DOHH2 (cell line): ENCODE data around the gene PTPRN2.

Source experiments
- H3F3A ChIP-seq: fragments of 200-600 bp; sonication (generic), shearing (Covaris generic); 2 replicates; pipeline ENCODE4 v1.6.0; 2016; ENCODE audit warnings: antibody characterized with exemption, mild to moderate bottlenecking; ENCODE audit not compliant: control insufficient read depth, insufficient read depth
- H3K27ac ChIP-seq: fragments of 200-600 bp; sonication (generic); 2 replicates; pipeline ENCODE4 v1.5.1; 2014; ENCODE audit warnings: low read depth, mild to moderate bottlenecking, low read length, moderate library complexity
- H3K27me3 ChIP-seq: fragments of 200-600 bp; sonication (generic); 2 replicates; pipeline ENCODE4 v1.6.1; 2014; ENCODE audit warnings: mild to moderate bottlenecking, low read length, mixed read lengths; ENCODE audit not compliant: control insufficient read depth
- H3K36me3 ChIP-seq: fragments of 200-600 bp; sonication (generic); 2 replicates; pipeline ENCODE4 v1.6.1; 2014; ENCODE audit warnings: mild to moderate bottlenecking, low read length, moderate library complexity, mixed read lengths; ENCODE audit not compliant: control insufficient read depth
- H3K4me1 ChIP-seq: fragments of 200-600 bp; sonication (generic); 2 replicates; pipeline ENCODE4 v1.6.1; 2014; ENCODE audit warnings: mild to moderate bottlenecking, low read length, mixed read lengths; ENCODE audit not compliant: control insufficient read depth
- H3K4me2 ChIP-seq: fragments of 200-600 bp; sonication (generic); 2 replicates; pipeline ENCODE4 v1.6.0; 2014; ENCODE audit warnings: mild to moderate bottlenecking, low read length, moderate library complexity
- H3K4me3 ChIP-seq: fragments of 200-600 bp; sonication (generic); 2 replicates; pipeline ENCODE4 v1.5.1; 2014; ENCODE audit warnings: mild to moderate bottlenecking, low read length, mixed read lengths
- H3K79me2 ChIP-seq: fragments of 200-600 bp; sonication (generic); 2 replicates; pipeline ENCODE4 v1.6.1; 2014; ENCODE audit warnings: mild to moderate bottlenecking, low read length, mixed read lengths; ENCODE audit not compliant: control insufficient read depth
- H3K9me2 ChIP-seq: fragments of 200-600 bp; sonication (generic); replicated peaks from 2 replicates; pipeline ENCODE4 v1.6.1; 2014; ENCODE audit warnings: mild to moderate bottlenecking, low read length, mixed read lengths; ENCODE audit not compliant: control insufficient read depth
- H3K9me3 ChIP-seq: fragments of 200-600 bp; sonication (generic); 2 replicates; pipeline ENCODE4 v1.6.1; 2014; ENCODE audit warnings: antibody characterized with exemption, low read length, mixed read lengths; ENCODE audit not compliant: control insufficient read depth, insufficient read depth
- H4K20me1 ChIP-seq: fragments of 200-600 bp; sonication (generic); 2 replicates; pipeline ENCODE4 v1.6.0; 2014; ENCODE audit warnings: low read depth, mild to moderate bottlenecking, antibody characterized with exemption, low read length, moderate library complexity; ENCODE audit not compliant: control insufficient read depth, insufficient read depth
- CTCF ChIP-seq: fragments of 200-600 bp; sonication (generic); IDR thresholded peaks from one replicate; pipeline ENCODE4 v1.5.1; 2014; ENCODE audit warnings: antibody characterized with exemption, mild to moderate bottlenecking, low read depth, low read length; ENCODE audit not compliant: poor library complexity, severe bottlenecking
- EZH2phosphoT487 ChIP-seq: fragments of 200-600 bp; sonication (generic); IDR thresholded peaks from 2 replicates; pipeline ENCODE4 v1.6.1; 2017; ENCODE audit warnings: borderline replicate concordance, mild to moderate bottlenecking, antibody characterized with exemption, low read length, moderate library complexity, mixed read lengths

Gene PTPRN2

DNA sequence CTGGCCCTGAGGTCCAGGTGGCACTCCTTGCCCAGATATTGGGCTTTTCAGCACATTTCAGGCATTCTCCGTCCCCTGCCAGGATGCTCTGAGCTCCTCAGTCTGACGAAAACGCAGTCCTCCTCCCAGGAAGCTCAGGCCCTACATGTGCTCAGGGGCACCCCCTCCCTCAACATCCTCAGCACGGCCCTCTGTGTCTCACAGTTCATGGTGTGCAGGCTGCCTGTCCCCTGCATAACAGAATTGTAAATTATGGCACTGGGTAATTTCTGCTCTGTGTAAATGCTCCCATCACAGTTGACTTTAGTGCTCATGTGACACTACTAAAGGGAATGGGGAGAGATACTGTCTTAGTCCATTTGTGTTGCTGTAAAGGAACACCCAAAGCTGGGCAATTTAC lies 687.1 kb downstream of the PTPRN2 start:
- H3K4me2 ChIP-seq: no peak overlapping the region
- no peak for TF ChIP-seq CTCF
- TF ChIP-seq EZH2phosphoT487: no peak
- H4K20me1 ChIP-seq: no peaks in the 10 kb centered on the region
- peaks cover 28% of the 10 kb centered on the region; the same call in 1 of the 2 replicates for H3K9me3 ChIP-seq
- no peaks in the 10 kb centered on the region for H3K36me3 ChIP-seq
- no peaks in the 10 kb centered on the region for H3K27me3 ChIP-seq
- no peaks in the 10 kb centered on the region for H3K79me2 ChIP-seq
- H3K4me1 ChIP-seq: no peaks in the 10 kb centered on the region
- no peak overlapping the region for H3K4me3 ChIP-seq
- no peaks in the 10 kb centered on the region for H3F3A ChIP-seq
- no peak overlapping the region for H3K27ac ChIP-seq
- no peaks in the 10 kb centered on the region for H3K9me2 ChIP-seq

- Histone ChIP-seq H3K27me3 (no peaks in the 10 kb centered on the region), H3K27ac (no peak overlapping the region)
These were observed 687.6 kb downstream of the PTPRN2 start for GRCh38 chr7:157900011-157900410.

GRCh38 chr7:157898802-157899505 lies 688.7 kb downstream of the PTPRN2 start:
- H3K79me2 ChIP-seq: no peaks in the 10 kb centered on the region
- no peaks in the 10 kb centered on the region for H3K27me3 ChIP-seq
- H3K4me2 ChIP-seq: no peak overlapping the region
- peaks cover 24% of the 10 kb centered on the region; the same call in 1 of the 2 replicates for H3K9me3 ChIP-seq
- no peaks in the 10 kb centered on the region for H3K4me1 ChIP-seq
- H3F3A ChIP-seq: no peaks in the 10 kb centered on the region
- no peak for TF ChIP-seq EZH2phosphoT487
- TF ChIP-seq CTCF: no peak
- no peaks in the 10 kb centered on the region for H3K9me2 ChIP-seq
- no peaks in the 10 kb centered on the region for H3K36me3 ChIP-seq
- no peak overlapping the region for H3K27ac ChIP-seq
- no peaks in the 10 kb centered on the region for H4K20me1 ChIP-seq
- H3K4me3 ChIP-seq: no peak overlapping the region

More at GRCh38 chr7:157900011-157900410, 687.6 kb downstream of the PTPRN2 start:
- Histone ChIP-seq H4K20me1 (no peaks in the 10 kb centered on the region), H3K79me2 (no peaks in the 10 kb centered on the region), H3K4me3 (no peak overlapping the region), H3K9me3 (peaks cover 28% of the 10 kb centered on the region; the same call in 1 of the 2 replicates), H3K9me2 (no peaks in the 10 kb centered on the region), H3K4me2 (no peak overlapping the region), H3K4me1 (no peaks in the 10 kb centered on the region), H3F3A (no peaks in the 10 kb centered on the region), H3K36me3 (no peaks in the 10 kb centered on the region)
- TF ChIP-seq CTCF: no peak
- no peak for TF ChIP-seq EZH2phosphoT487
